GM10248 (cell line): ENCODE data around the gene SCLT1.
"Not testable (repeated sequence)": the region's sequence is repeated elsewhere in the genome, so short reads cannot be mapped to it uniquely, and the experiment has no call there.

Experiments
- CTCF ChIA-PET: fragments of 300-600 bp; sonication (Branson Sonifier 250); formaldehyde crosslinking; extraction: SDS; loops from one replicate; lab custom pipeline; 2021; ENCODE audit warnings: antibody characterized with exemption; lab: Yijun Ruan, JAX
- POLR2A ChIA-PET: fragments of 350-650 bp; sonication (Branson Sonifier 250); formaldehyde crosslinking; extraction: SDS; loops from one replicate; lab custom pipeline; 2020; ENCODE audit warnings: antibody characterized with exemption; lab: Yijun Ruan, JAX
- DNase-seq: peaks from one replicate; pipeline ENCODE4 v3.0.0; 2012; ENCODE audit errors: extremely low spot score
- TF ChIP-seq, protein P1 (sequence below): IDR thresholded peaks from 2 replicates; pipeline ENCODE4 v1.5.1; 2012; ENCODE audit warnings: mild to moderate bottlenecking, low read depth; ENCODE audit errors: extremely low read depth, missing control alignments, control extremely low read depth

SCLT1 gene

DNA sequence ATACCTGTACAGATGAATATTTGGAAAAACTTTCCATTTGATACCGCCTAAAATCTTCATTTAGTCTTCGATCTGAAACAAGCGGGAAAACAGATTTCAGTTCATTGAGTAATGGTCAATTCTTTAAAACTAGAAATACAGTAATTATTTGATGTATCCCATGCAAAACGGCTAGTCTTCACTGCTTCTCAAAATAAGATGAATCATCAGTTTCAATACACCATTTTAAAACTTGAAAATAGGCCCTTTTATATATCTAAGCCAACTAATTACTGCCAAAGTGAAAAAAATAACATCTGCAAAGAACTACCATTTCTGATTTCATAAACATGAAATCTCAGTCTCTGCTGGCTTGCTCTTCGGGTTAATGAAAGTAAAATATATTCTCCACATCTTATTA, 11.0 kb downstream of the SCLT1 start:
- DNase-seq: no peak
- ChIA-PET POLR2A (no interaction called here), CTCF (interaction anchor here (1.0 kb wide), 1 partner anchor 67 kb away, joined by 3 read pairs; no protein-coding TSS in a partner anchor)
- TF ChIP-seq, protein P1, sequence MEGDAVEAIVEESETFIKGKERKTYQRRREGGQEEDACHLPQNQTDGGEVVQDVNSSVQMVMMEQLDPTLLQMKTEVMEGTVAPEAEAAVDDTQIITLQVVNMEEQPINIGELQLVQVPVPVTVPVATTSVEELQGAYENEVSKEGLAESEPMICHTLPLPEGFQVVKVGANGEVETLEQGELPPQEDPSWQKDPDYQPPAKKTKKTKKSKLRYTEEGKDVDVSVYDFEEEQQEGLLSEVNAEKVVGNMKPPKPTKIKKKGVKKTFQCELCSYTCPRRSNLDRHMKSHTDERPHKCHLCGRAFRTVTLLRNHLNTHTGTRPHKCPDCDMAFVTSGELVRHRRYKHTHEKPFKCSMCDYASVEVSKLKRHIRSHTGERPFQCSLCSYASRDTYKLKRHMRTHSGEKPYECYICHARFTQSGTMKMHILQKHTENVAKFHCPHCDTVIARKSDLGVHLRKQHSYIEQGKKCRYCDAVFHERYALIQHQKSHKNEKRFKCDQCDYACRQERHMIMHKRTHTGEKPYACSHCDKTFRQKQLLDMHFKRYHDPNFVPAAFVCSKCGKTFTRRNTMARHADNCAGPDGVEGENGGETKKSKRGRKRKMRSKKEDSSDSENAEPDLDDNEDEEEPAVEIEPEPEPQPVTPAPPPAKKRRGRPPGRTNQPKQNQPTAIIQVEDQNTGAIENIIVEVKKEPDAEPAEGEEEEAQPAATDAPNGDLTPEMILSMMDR: no peak

DNA sequence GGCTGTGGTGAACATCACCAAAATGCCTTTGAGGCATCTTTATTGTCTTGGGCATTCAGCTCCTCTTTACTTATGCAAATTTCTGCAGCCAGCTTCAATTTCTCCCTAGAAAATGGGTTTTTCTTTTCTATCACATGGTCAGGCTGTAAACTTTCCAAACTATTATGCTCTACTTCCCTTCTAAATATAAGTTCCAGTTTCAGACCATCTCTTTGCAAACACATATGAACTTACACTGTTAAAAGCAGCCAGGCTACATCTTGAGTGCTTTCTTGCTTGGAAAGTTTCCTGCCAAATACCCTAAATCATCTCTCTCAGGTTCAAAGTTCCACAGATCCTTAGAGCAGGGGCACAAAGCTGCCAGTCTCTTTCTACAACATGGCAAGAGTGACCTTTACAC, 13.2 kb downstream of the SCLT1 start:
- TF ChIP-seq, protein P1: no peak
- ChIA-PET POLR2A (no interaction called here), CTCF (interaction anchor here (1.4 kb wide), 1 partner anchor 17 kb away, joined by 7 read pairs; no protein-coding TSS in a partner anchor)
- no peak for DNase-seq

DNA sequence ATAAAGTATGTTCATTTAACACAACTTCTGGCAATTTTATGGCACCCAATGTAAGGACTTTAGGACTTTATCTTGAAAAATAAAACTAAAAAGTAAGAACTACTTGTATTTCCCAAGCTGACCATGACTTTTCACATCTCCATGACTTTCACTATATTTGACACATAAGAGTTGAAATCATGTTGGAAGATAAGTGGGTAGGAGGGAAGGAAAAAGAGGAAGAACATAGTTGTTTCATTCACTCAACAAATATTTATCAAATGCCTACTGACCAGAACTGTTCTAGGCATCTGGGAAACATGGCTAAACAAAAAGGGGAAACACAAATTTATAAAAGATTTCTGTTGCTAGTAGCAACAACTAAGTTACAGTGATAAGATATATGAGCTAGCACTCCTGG, 16.0 kb downstream of the SCLT1 start:
- TF ChIP-seq, protein P1: no peak
- no peak for DNase-seq
- POLR2A ChIA-PET: no interaction called here
- CTCF ChIA-PET: interaction anchor here (1.0 to 2.7 kb wide), 5 partner anchors 11 to 21 kb away, joined by 3 to 9 read pairs (median 3); partner anchors contain the start of gene SCLT1

DNA sequence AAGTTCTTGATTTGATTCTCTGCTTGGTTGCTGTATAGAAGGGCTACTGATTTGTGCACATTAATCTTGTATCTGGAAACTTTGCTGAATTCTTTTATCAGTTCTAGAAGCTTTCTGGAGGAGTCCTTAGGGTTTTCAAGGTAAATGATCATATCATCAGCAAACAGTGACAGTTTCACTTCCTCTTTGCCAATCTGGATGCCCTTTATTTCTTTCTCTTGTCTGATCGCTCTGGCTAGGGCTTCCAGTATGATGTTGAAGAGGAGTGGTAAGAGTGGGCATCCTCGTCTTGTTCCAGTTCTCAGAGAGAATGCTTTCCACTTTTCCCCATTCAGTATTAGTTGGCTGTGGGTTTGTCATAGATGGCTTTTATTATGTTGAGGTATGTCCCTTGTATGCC, 23.8 kb downstream of the SCLT1 start:
- CTCF ChIA-PET, DNase-seq: not testable (repeated sequence)
- POLR2A ChIA-PET: interaction anchor here (0.6 kb wide), 1 partner anchor 12 kb away, joined by 5 read pairs; no protein-coding TSS in a partner anchor

DNA sequence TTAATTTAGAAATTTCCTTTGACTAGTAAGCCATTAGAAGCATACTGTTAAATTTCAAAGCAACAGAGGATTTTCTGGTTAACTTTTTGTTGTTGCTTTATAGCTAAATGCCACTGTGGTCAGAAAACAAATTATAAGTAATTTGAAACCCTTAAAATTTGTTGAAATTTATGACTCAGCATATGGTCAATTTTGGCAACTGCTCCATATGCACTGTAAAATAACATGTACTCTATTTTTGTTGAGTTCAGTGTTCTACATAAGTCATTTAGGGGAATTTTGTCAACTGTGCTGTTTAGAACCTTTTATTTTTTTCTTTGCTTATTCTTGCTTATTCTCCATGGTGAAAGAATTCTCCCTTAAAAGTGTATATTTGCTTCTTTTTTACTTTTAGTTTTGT, 28.6 kb downstream of the SCLT1 start:
- no peak for DNase-seq
- CTCF ChIA-PET: interaction anchor here (1.4 to 3.0 kb wide), 2 partner anchors 13 to 16 kb away, joined by 3 to 7 read pairs; no protein-coding TSS in a partner anchor
- POLR2A ChIA-PET: no interaction called here
- TF ChIP-seq, protein P1: no peak

DNA sequence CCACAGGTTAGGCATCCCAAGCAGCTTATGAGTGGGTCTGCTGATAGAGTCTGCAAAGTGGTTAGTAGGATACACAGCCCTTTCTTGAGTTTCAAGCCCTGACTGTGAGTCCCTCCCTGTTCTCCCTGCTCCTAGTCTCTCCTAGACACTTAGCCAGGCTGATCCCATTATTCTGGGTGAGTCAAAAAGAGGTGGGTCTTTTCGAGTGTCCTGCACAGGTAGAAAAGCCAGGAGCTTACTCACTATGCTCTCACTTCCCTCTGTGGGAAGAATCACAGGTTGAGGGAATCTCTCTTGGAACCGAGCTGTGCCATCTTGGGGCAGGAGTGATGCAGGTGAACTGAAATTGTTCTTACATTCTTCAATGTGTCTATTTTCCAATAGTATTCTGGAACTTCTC, 29.7 kb downstream of the SCLT1 start:
- POLR2A ChIA-PET: no interaction called here
- TF ChIP-seq, protein P1: no peak
- DNase-seq: no peak
- CTCF ChIA-PET: interaction anchor here (1.0 to 3.0 kb wide), 5 partner anchors 9 to 22 kb away, joined by 3 to 7 read pairs (median 4); no protein-coding TSS in a partner anchor

DNA sequence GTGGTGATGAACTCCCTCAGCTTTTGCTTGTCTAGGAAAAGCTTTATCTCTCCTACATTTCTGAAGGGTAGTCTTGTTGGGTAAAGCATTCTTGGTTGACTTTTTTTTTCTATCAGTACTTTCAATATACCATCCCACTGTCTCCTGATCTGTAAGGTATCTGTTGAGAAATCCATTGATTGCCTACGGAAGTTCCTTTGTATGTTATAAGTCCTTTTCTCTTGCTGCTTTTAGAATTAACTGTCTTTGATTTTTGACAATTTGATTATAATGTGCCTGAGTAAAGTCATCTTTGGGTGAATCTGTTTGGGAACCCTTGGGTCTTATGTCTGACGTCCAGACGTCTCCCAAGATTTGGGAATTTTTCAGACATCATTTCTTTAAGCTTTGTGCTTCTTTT, 30.8 kb downstream of the SCLT1 start:
- CTCF ChIA-PET: interaction anchor here (2.0 to 3.0 kb wide), 2 partner anchors 18 to 21 kb away, joined by 6 to 7 read pairs; no protein-coding TSS in a partner anchor
- no peak for DNase-seq
- TF ChIP-seq, protein P1: no peak
- POLR2A ChIA-PET: no interaction called here
